GM13977 (cell line): ENCODE data around the gene GALNT18.

Experiments used
- DNase-seq: peaks from one replicate; pipeline ENCODE4 v3.0.0; 2012; ENCODE audit warnings: low spot score
- in situ Hi-C: fragments of 300-500 bp; cut with MboI; formaldehyde crosslinking; loops from one replicate; pipeline ENCODE4 v1.12.0; 2022; ENCODE audit warnings: low sequenced_read_pairs, low pct_unique_long_range_greater_than_20kb, mixed read lengths, inconsistent platforms; ENCODE audit not compliant: unreplicated experiment
- TF ChIP-seq, protein P1 (sequence below): IDR thresholded peaks from 2 replicates; pipeline ENCODE4 v1.5.1; 2012; ENCODE audit warnings: mild to moderate bottlenecking, control low read depth; ENCODE audit not compliant: insufficient read depth; ENCODE audit errors: extremely low read depth, missing control alignments

The GALNT18 gene

DNA sequence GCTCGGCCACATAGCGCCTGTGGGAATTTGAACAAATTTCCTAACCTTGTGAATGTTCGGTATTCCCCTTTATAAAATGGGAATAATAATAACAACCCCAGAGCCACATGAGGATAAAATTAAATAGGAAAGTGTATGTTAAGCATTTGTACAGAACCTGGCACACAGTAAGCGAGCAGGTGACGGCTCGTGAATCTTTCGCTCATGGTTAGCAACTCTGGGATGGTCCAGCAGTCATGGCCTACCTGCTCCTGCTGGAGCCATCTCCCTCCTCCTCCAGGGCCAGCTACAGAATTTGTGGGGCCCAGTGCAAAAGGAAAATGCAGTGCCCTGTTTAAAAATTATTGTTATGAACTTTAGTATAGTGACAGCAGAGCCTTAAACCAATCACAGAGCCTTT lies 180.3 kb downstream of the GALNT18 start:
- in situ Hi-C loops: no loop called here
- TF ChIP-seq, protein P1, sequence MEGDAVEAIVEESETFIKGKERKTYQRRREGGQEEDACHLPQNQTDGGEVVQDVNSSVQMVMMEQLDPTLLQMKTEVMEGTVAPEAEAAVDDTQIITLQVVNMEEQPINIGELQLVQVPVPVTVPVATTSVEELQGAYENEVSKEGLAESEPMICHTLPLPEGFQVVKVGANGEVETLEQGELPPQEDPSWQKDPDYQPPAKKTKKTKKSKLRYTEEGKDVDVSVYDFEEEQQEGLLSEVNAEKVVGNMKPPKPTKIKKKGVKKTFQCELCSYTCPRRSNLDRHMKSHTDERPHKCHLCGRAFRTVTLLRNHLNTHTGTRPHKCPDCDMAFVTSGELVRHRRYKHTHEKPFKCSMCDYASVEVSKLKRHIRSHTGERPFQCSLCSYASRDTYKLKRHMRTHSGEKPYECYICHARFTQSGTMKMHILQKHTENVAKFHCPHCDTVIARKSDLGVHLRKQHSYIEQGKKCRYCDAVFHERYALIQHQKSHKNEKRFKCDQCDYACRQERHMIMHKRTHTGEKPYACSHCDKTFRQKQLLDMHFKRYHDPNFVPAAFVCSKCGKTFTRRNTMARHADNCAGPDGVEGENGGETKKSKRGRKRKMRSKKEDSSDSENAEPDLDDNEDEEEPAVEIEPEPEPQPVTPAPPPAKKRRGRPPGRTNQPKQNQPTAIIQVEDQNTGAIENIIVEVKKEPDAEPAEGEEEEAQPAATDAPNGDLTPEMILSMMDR: no peak
- DNase-seq: no peak

DNA sequence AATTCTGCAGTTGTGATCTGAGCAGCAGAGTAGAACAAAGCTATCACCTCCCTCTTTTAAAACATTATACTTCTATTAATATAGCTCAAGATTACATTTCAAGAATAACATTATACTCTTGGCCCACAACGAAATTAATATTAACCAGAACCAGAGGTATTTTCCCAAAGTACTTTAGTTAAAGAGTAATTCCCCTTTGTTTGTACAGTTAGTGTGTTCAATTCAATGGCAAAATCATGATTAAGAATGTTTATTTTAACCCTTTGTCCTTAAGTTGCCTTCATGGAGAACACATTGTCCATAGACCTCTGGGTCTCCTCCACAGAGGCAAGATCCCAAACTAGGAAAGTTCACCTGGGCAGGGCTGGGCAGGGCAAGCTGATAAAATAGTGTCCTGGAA lies 180.7 kb downstream of the GALNT18 start:
- TF ChIP-seq, protein P1: no peak
- in situ Hi-C loops: no loop called here
- DNase-seq: no peak

DNA sequence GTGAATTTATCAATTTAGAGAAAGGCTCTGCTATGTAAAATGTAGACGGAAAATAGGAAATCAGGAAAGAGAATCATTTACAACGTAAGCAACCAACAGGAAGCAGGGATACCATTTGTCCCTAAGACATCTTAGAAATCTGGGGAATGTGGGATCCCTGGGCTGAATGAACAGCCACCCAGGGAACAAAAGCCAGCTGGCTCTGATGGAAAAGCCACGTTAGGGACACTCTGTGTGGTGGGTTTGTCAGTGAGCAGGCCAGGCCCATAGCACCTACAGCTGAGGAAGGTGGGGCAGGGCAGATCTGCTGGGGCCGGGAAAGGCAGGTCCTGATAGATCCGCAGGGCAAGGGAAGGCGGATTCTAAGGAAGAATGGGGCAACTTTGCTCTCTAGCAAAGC lies 181.7 kb downstream of the GALNT18 start:
- in situ Hi-C loops: no loop called here
- TF ChIP-seq, protein P1: no peak
- DNase-seq: no peak

DNA sequence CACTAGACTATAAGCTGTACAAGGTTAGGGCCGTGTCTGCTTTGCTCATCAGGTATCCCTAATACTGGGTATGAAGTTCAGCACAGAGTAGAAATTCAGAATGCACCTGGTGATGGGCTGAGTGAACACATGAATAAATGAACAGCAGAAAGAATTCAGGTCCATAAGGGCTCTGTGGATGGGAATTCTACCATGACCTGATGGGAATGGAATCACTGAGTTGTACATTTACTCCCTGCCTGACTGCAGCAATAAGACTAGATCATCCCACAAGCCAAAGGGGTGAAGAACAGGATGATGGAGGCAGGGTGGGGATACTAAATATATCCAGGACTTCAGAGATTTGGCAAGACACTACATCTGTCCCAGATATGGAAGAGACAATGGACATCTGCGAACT lies 182.2 kb downstream of the GALNT18 start:
- in situ Hi-C loops: no loop called here
- TF ChIP-seq, protein P1: no peak
- no peak for DNase-seq

DNA sequence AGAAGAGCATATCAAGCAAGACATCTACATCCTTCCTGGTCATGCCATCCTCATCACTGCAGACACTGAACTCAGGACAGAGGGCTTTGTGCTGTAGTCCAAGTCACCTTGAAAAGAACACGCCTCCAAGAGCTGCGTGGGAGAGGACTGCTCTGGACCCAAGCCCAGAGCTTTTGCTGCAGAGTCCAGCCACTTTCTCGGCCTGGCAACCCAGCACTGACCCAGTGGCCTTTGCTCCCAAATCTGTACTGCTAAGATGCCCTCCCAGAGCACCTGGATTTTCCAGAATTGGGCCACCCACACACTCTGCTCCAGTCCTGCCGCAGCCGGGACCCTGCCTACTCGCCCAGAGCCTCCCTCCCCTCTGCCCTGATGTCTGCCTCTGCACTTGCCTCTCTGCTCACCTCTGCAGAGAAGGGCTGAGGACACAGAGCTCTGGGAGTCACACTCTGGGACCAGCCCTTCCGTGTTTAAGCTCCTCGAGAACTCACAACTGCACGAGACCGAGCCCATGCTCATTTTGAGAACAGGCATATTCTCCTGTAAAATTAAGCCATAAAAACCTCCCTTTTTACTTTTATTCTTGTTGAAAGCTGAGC lies 185.0 kb downstream of the GALNT18 start:
- no peak for DNase-seq
- in situ Hi-C loops: no loop called here
- TF ChIP-seq, protein P1: no peak

DNA sequence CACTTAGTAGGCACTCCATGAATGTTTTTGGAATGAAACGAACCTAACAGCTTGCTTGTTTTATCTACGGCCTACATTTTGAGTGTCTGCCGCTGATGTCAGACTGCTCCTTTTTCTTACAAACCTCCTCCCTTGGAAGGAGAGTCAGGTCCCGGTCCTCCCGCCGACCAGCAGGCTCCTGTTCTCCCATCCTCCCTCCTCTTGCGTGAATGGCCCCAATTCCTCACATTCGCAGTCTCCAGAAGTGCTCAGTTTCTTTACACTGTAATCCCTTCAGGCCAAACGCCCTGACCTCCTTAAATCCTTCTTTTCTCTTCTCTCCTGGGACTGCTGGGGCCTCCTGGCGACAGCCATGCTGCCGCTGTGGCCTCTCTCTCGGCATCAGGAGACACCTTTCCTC lies 186.2 kb downstream of the GALNT18 start:
- no peak for DNase-seq
- TF ChIP-seq, protein P1: no peak
- in situ Hi-C loops: no loop called here

DNA sequence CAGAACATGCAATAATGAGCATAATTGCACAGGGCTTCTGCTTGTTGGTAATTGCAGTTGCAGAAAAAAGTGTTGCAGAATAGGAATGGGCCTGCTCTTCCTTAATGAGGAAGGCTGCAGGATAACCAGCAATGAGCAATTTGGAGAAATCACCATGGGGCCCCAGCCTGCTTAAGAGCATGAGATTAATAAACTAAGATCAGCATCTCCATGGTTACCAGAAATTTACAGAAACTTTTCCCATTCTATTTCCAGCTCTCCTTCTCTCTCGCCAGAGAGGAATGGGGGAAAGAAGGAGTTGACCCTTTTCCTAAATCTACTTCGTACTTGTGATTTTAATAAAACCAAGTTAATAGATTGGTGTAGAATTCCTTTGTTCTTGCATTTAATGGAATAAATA lies 187.8 kb downstream of the GALNT18 start:
- in situ Hi-C loops: no loop called here
- TF ChIP-seq, protein P1: no peak
- DNase-seq: no peak
